ENCODE measurements around the gene MEIS1. TPM values are rescaled to one million over a fixed set of nuclear protein-coding genes. Genes with fewer than 3 reads are reported as not detected.

MEIS1 gene
- total and polyA plus RNA-seq, 3 donors from 2014 or later, result 10.8 to 13.8 (median 13.5) TPM

- no peaks in the 10 kb centered on the region for H3K27me3 ChIP-seq
- no peak overlapping the region for H3K27ac ChIP-seq
- H3K36me3 ChIP-seq (ENCODE audit: low read depth, missing control alignments), result no peaks in the 10 kb centered on the region
Observed at GRCh38 chr2:66582987-66583880, 148.3 kb downstream of the MEIS1 start.

GRCh38 chr2:66583881-66584280 is 149.0 kb downstream of the MEIS1 start:
- H3K9me3 ChIP-seq, result no peaks in the 10 kb centered on the region
- intact Hi-C loops (cut with DNase I; ENCODE audit: low total_unique reads), result no loop called here
- no peak for TF ChIP-seq POLR2A (IDR thresholded peaks at IDR 0.05)
- TF ChIP-seq, protein P1, sequence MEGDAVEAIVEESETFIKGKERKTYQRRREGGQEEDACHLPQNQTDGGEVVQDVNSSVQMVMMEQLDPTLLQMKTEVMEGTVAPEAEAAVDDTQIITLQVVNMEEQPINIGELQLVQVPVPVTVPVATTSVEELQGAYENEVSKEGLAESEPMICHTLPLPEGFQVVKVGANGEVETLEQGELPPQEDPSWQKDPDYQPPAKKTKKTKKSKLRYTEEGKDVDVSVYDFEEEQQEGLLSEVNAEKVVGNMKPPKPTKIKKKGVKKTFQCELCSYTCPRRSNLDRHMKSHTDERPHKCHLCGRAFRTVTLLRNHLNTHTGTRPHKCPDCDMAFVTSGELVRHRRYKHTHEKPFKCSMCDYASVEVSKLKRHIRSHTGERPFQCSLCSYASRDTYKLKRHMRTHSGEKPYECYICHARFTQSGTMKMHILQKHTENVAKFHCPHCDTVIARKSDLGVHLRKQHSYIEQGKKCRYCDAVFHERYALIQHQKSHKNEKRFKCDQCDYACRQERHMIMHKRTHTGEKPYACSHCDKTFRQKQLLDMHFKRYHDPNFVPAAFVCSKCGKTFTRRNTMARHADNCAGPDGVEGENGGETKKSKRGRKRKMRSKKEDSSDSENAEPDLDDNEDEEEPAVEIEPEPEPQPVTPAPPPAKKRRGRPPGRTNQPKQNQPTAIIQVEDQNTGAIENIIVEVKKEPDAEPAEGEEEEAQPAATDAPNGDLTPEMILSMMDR (IDR thresholded peaks at IDR 0.05), result no peak
- peaks cover 3% of the 10 kb centered on the region for H3K4me1 ChIP-seq
- no peak for DNase-seq
- no peak overlapping the region for H3K4me3 ChIP-seq
- H3K27me3 ChIP-seq, result no peaks in the 10 kb centered on the region
- WGBS, 2 donors, result 21 to 35% methylated on average over 5 of the region's 5 CpGs
- no peak overlapping the region for H3K27ac ChIP-seq
- no peaks in the 10 kb centered on the region for H3K36me3 ChIP-seq (ENCODE audit: low read depth, missing control alignments)

More at GRCh38 chr2:66582987-66583880, 148.3 kb downstream of the MEIS1 start:
- no peaks in the 10 kb centered on the region for H3K9me3 ChIP-seq
- intact Hi-C loops (cut with DNase I; ENCODE audit: low total_unique reads), result no loop called here
- TF ChIP-seq POLR2A (IDR thresholded peaks at IDR 0.05), result no peak
- TF ChIP-seq, protein P1 (IDR thresholded peaks at IDR 0.05), result no peak
- no peak overlapping the region for H3K4me3 ChIP-seq
- 30 to 45% methylated on average over 25 to 26 of the region's 26 CpGs for WGBS, 2 donors
- H3K4me1 ChIP-seq, result peaks cover 3% of the 10 kb centered on the region
- no peak for DNase-seq

- 63 to 84% methylated on average over 6 of the region's 6 CpGs for WGBS, 2 donors
- TF ChIP-seq, protein P1 (IDR thresholded peaks at IDR 0.05), result no peak
- no peak for TF ChIP-seq POLR2A (IDR thresholded peaks at IDR 0.05)
- Histone ChIP-seq H3K4me3 (no peak overlapping the region), H3K4me1 (peaks cover 3% of the 10 kb centered on the region), H3K27me3 (no peaks in the 10 kb centered on the region), H3K27ac (no peak overlapping the region), H3K36me3 (ENCODE audit: low read depth, missing control alignments) (no peaks in the 10 kb centered on the region), H3K9me3 (no peaks in the 10 kb centered on the region)
- no peak for DNase-seq
- intact Hi-C loops (cut with DNase I; ENCODE audit: low total_unique reads), result no loop called here
Observed at GRCh38 chr2:66585587-66585986, 150.7 kb downstream of the MEIS1 start.

DNA sequence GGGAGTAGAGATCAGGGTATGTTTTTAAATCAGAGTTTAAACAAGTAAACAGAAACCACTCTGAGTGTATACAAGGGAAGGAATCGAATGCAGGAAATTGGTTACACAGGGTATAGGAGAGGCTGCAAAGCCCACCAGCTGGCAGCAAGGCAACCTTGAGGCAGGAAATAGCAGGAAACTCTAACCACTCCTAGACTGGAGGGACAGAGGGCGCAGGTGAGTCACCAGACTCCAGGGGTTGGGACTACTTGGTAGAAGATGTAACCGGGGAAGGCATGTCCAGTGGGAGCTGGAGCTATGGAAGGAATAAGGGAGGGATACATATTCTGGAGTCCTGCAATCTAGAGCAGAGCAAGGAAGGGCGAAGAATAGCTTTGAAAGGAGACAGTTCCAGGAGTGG is 152.3 kb downstream of the MEIS1 start:
- Histone ChIP-seq H3K4me3 (no peak overlapping the region), H3K27me3 (no peaks in the 10 kb centered on the region), H3K4me1 (no peaks in the 10 kb centered on the region), H3K36me3 (ENCODE audit: low read depth, missing control alignments) (no peaks in the 10 kb centered on the region), H3K9me3 (no peaks in the 10 kb centered on the region), H3K27ac (no peak overlapping the region)
- DNase-seq, result no peak
- intact Hi-C loops (cut with DNase I; ENCODE audit: low total_unique reads), result no loop called here
- WGBS, 2 donors, result 83 to 86% methylated on average over 4 of the region's 4 CpGs
- no peak for TF ChIP-seq POLR2A (IDR thresholded peaks at IDR 0.05)
- TF ChIP-seq, protein P1 (IDR thresholded peaks at IDR 0.05), result no peak

- H3K9me3 ChIP-seq, result no peaks in the 10 kb centered on the region
- no peak for TF ChIP-seq POLR2A (IDR thresholded peaks at IDR 0.05)
- TF ChIP-seq, protein P1 (IDR thresholded peaks at IDR 0.05), result no peak
- H3K36me3 ChIP-seq (ENCODE audit: low read depth, missing control alignments), result no peaks in the 10 kb centered on the region
- no peak for DNase-seq
- H3K4me3 ChIP-seq, result no peak overlapping the region
- no peak overlapping the region for H3K27ac ChIP-seq
- H3K27me3 ChIP-seq, result no peaks in the 10 kb centered on the region
- intact Hi-C loops (cut with DNase I; ENCODE audit: low total_unique reads), result no loop called here
- H3K4me1 ChIP-seq, result peaks cover 17% of the 10 kb centered on the region
Observed at GRCh38 chr2:66594001-66594400, 159.1 kb downstream of the MEIS1 start.

All from testis (tissue), 3 donors.